Glomerular visceral epithelial cell (primary cell): ENCODE results near the gene OSBPL10.

ENCODE experiments used
- DNase-seq: peaks from one replicate; pipeline ENCODE4 v3.0.0-alpha.2; 2016; ENCODE audit errors: extremely low spot score

OSBPL10 gene

GRCh38 chr3:31958701-31959152 is 22.3 kb downstream of the OSBPL10 start:
- DNase-seq = no peak

GRCh38 chr3:31957106-31957505 is 24.0 kb downstream of the OSBPL10 start:
- DNase-seq = no peak

GRCh38 chr3:31955581-31955980 is 25.5 kb downstream of the OSBPL10 start:
- no peak for DNase-seq

- DNase-seq = no peak
Observed at GRCh38 chr3:31953636-31954035, 27.4 kb downstream of the OSBPL10 start.

GRCh38 chr3:31953091-31953490 is 28.0 kb downstream of the OSBPL10 start:
- DNase-seq = no peak

- no peak for DNase-seq
Observed at GRCh38 chr3:31952205-31952604, 28.9 kb downstream of the OSBPL10 start.

GRCh38 chr3:31948280-31948679 is 32.8 kb downstream of the OSBPL10 start:
- DNase-seq = no peak

- DNase-seq = no peak
Observed at GRCh38 chr3:31947671-31948091, 33.4 kb downstream of the OSBPL10 start.

GRCh38 chr3:31947162-31947561 is 33.9 kb downstream of the OSBPL10 start:
- no peak for DNase-seq

GRCh38 chr3:31946484-31947081 is 34.5 kb downstream of the OSBPL10 start:
- DNase-seq = no peak

GRCh38 chr3:31945738-31946052 is 35.4 kb downstream of the OSBPL10 start:
- no peak for DNase-seq

- DNase-seq = no peak
Observed at GRCh38 chr3:31943041-31943440, 38.0 kb downstream of the OSBPL10 start.

GRCh38 chr3:31942446-31942845 is 38.6 kb downstream of the OSBPL10 start:
- no peak for DNase-seq

GRCh38 chr3:31937225-31937624 is 43.8 kb downstream of the OSBPL10 start:
- no peak for DNase-seq

- no peak for DNase-seq
Observed at GRCh38 chr3:31936420-31937060, 44.5 kb downstream of the OSBPL10 start.

- no peak for DNase-seq
Observed at GRCh38 chr3:31934866-31935265, 46.2 kb downstream of the OSBPL10 start.

GRCh38 chr3:31934018-31934417 is 47.0 kb downstream of the OSBPL10 start:
- DNase-seq = no peak

GRCh38 chr3:31932990-31933389 is 48.1 kb downstream of the OSBPL10 start:
- no peak for DNase-seq

- no peak for DNase-seq
Observed at GRCh38 chr3:31929826-31930502, 51.1 kb downstream of the OSBPL10 start.

- DNase-seq = no peak
Observed at GRCh38 chr3:31927811-31928210, 53.3 kb downstream of the OSBPL10 start.

- DNase-seq = no peak
Observed at GRCh38 chr3:31926543-31926942, 54.5 kb downstream of the OSBPL10 start.

- no peak for DNase-seq
Observed at GRCh38 chr3:31925271-31925630, 55.8 kb downstream of the OSBPL10 start.

GRCh38 chr3:31924610-31925270 is 56.3 kb downstream of the OSBPL10 start:
- DNase-seq = no peak
